ENCODE results near the gene BSPRY.
A peak's percentile ranks its signal among the peaks of the same experiment; 100 is the strongest.

BSPRY gene

GRCh38 chr9:113309204-113309813, 40.0 kb upstream of the BSPRY start:
- peak; percentile 62 for DNase-seq (ENCODE audit: extremely low spot score)
- TF ChIP-seq CTCF (IDR thresholded peaks at IDR 0.05; ENCODE audit: control extremely low read depth, extremely low read depth, low read depth, missing control alignments), result peak; percentile 72
- POLR2A ChIA-PET, result no interaction called here
- CTCF ChIA-PET, result interaction anchor here (0.8 to 3.6 kb wide), 8 partner anchors 9 to 346 kb away, joined by 3 to 14 read pairs (median 5); partner anchors contain the start of genes ALAD, CDC26 and PRPF4

GRCh38 chr9:113310538-113310937, 38.8 kb upstream of the BSPRY start:
- no peak for DNase-seq (ENCODE audit: extremely low spot score)
- ChIA-PET POLR2A (interaction anchor here (0.6 kb wide), 1 partner anchor 12 kb away, joined by 4 read pairs; no protein-coding TSS in a partner anchor), CTCF (interaction anchor here (0.8 to 3.6 kb wide), 6 partner anchors 35 to 349 kb away, joined by 3 to 14 read pairs (median 7); partner anchors contain the start of genes ALAD, CDC26 and PRPF4)
- no peak for TF ChIP-seq CTCF (IDR thresholded peaks at IDR 0.05; ENCODE audit: control extremely low read depth, extremely low read depth, low read depth, missing control alignments)

- ChIA-PET CTCF (interaction anchor here (0.7 to 3.6 kb wide), 7 partner anchors 16 to 347 kb away, joined by 3 to 14 read pairs (median 3); partner anchors contain the start of gene ALAD), POLR2A (no interaction called here)
- DNase-seq (ENCODE audit: extremely low spot score), result no peak
- no peak for TF ChIP-seq CTCF (IDR thresholded peaks at IDR 0.05; ENCODE audit: control extremely low read depth, extremely low read depth, low read depth, missing control alignments)
These were observed 37.4 kb upstream of the BSPRY start for GRCh38 chr9:113311961-113312360.

- ChIA-PET POLR2A (no interaction called here), CTCF (interaction anchor here (1.0 to 1.2 kb wide), 2 partner anchors 17 to 342 kb away, joined by 3 read pairs; no protein-coding TSS in a partner anchor)
- DNase-seq (ENCODE audit: extremely low spot score), result no peak
- TF ChIP-seq CTCF (IDR thresholded peaks at IDR 0.05; ENCODE audit: control extremely low read depth, extremely low read depth, low read depth, missing control alignments), result no peak
These were observed 36.1 kb upstream of the BSPRY start for GRCh38 chr9:113313261-113313660.

GRCh38 chr9:113315231-113315630, 34.1 kb upstream of the BSPRY start:
- ChIA-PET POLR2A (no interaction called here), CTCF (interaction anchor here (1.2 to 1.8 kb wide), 2 partner anchors 8 to 25 kb away, joined by 4 read pairs; partner anchors contain the start of gene WDR31)
- no peak for TF ChIP-seq CTCF (IDR thresholded peaks at IDR 0.05; ENCODE audit: control extremely low read depth, extremely low read depth, low read depth, missing control alignments)

GRCh38 chr9:113316030-113316429, 33.3 kb upstream of the BSPRY start:
- no peak for DNase-seq (ENCODE audit: extremely low spot score)
- ChIA-PET POLR2A (no interaction called here), CTCF (interaction anchor here (0.9 to 1.8 kb wide), 3 partner anchors 12 to 24 kb away, joined by 4 read pairs; partner anchors contain the start of gene WDR31)
- TF ChIP-seq CTCF (IDR thresholded peaks at IDR 0.05; ENCODE audit: control extremely low read depth, extremely low read depth, low read depth, missing control alignments), result no peak

More at GRCh38 chr9:113315231-113315630, 34.1 kb upstream of the BSPRY start:
- no peak for DNase-seq (ENCODE audit: extremely low spot score)

All from GM10248 (cell line).